H1 (cell line): Measurements from ENCODE around the gene PRKACA. TPM values are rescaled to one million over a fixed set of nuclear protein-coding genes. Genes with fewer than 3 reads are reported as not detected.

Experiments
- YY1 ChIP-seq: IDR thresholded peaks from 2 replicates; pipeline ENCODE4 v1.6.1; 2011; ENCODE audit warnings: low read depth, mild to moderate bottlenecking, low read length
- polyA plus RNA-seq, 7 experiments: library from polyadenylated mRNA; depleted of rRNA in 3 of 7; stranded (reverse) in 5 of 7; unstranded in 2 of 7; fragments of >200 nt in 5 of 7; fragments of 200-250 nt in 2 of 7; gene quantifications; 1 replicate in 5 of 7; 2 replicates in 1 of 7; 4 replicates in 1 of 7; pipeline versions ENCODE4 v1.2.1 to v1.2.3, GENCODE V29; 2011 to 2013; ENCODE audit warnings: missing spikeins in 2 of 7, mixed read lengths in 2 of 7
- total RNA-seq: library from RNA; stranded (reverse); fragmentation: NEBNext Ultra II Directional; extraction: Animal tissue kit (Norgen Biotek cat#: 25700); gene quantifications from 2 replicates; pipeline ENCODE4 v1.2.1, GENCODE V29; 2021

Gene PRKACA
- total and polyA plus RNA-seq, 2 of the 8 experiments (the other 6 are each of a cell fraction or from before 2014, with no cell fraction given), result 14.2 to 48.2 TPM

- no peak for TF ChIP-seq YY1
Observed at GRCh38 chr19:14091081-14091812, 26.3 kb downstream of the PRKACA start (continued).
